GM19455 (cell line): Measurements from ENCODE around the gene TOPAZ1.

Experiments
- ATAC-seq: cut with Tn5 transposase; IDR thresholded peaks from one replicate; pipeline ENCODE4 v1.9.1; 2021; ENCODE audit not compliant: unreplicated experiment

The TOPAZ1 gene

GRCh38 chr3:44240061-44240460 lies 1.6 kb upstream of the TOPAZ1 start:
- ATAC-seq: no peak

- no peak for ATAC-seq
Observed at GRCh38 chr3:44242721-44243120, 1.0 kb downstream of the TOPAZ1 start.

DNA sequence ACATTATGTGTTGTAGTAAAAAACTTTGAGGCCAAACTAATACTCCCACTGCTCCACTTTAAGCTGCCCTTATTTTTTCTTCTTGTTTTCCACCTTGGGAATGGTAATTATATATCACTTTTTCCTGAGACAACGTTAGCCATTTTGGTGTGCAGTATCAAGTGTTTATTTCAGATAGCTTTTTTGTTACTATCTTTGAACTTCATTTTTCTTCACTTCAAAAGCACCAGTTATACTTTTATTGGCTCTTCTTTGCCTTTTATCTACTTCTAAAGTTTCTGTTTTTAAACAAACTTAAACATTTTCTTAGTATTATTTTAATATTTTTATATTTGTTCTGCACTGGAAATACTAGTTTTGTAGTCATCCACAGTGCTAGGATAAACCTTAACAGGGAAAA lies 6.5 kb downstream of the TOPAZ1 start:
- no peak for ATAC-seq

DNA sequence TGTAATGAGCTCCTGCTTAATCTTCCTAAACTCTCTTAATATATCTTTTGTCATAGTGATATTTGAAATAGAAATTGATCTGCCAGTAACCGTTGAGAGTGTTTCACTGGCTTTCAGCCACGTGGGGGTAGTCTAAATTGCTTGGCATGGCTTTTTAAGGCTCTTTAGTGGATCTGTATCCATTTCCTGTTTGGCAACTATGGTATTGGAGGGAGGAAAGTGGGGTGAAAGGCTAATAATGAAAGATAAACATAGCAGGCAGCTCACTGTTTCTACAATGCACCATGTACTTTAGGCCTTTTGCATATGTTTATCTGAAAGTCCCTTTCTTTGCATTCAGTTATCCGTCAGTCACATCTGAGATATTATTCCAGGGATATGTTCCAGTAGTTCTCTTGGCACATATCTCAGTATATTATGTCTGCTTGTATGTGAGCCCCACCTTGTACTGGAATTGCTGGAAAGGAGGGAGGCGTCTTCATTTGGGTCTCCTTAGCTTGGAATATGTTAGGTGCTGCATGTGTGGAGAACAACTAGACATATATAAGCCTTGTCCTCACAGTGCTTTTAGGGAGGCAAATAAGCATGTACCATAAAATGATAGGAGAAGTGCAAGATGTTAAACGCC lies 10.8 kb downstream of the TOPAZ1 start:
- ATAC-seq: no peak

DNA sequence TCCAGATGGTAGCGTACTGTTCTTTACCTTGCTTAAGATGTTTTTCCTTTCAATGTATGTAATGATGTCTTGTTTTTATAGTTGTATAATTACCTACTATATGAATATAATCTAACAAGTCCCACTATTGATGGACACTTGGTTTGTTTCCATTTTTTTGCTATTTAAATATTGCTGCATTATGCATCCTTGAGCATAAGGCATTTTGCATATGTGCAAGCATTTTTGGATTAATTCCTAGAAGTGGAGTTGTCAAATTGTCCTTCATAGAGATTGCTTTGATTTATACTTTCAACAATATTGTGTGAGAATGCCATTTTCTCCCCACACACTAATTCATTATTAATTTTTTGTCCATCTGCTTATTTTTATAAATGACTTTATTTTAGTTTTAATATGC lies 17.7 kb downstream of the TOPAZ1 start:
- ATAC-seq: no peak

DNA sequence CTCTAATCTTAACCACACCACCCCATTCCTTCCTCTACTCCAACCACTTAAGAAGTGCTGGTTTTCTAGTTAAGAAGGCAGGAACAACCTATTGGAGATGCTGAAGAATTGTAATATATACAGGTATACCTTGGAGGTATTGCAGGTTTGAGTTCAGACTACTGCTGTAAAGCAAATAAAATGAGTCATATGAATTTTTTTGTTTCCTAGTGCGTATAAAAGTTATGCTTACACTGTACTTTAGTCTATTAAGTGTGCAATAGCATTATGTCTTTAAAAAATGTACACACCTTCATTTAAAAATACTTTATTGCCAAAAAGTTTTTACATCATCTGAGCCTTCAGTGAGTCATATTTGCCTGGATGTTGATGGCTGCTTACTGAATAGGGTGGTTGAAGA lies 22.5 kb downstream of the TOPAZ1 start:
- ATAC-seq: no peak

GRCh38 chr3:44265815-44266214 lies 24.1 kb downstream of the TOPAZ1 start:
- ATAC-seq: no peak

GRCh38 chr3:44272191-44272590 lies 30.5 kb downstream of the TOPAZ1 start:
- ATAC-seq: no peak

DNA sequence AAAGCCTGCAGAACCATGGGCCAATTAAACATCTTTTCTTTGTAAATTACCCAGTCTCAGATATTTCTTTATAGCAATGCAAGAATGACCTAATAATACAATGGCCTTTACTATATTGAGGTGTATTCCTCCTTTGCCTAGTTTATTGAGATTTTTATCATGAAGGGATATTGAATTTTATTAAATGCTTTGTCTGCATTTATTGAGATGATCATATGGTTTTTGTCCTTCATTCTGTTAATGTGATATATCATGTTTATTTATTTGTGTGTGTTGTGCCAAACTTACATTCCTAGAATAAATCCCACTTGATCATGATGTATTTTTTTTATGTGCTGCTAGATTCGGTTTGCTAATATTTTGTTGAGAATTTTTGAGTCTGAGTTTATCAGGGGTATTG lies 36.2 kb downstream of the TOPAZ1 start:
- ATAC-seq: no peak

GRCh38 chr3:44280077-44280476 lies 38.4 kb downstream of the TOPAZ1 start:
- no peak for ATAC-seq

- ATAC-seq: no peak
Observed at GRCh38 chr3:44280631-44281030, 38.9 kb downstream of the TOPAZ1 start.

- ATAC-seq: no peak
Observed at GRCh38 chr3:44284949-44285348, 43.3 kb downstream of the TOPAZ1 start.

GRCh38 chr3:44289882-44290462 lies 48.3 kb downstream of the TOPAZ1 start:
- ATAC-seq: no peak

GRCh38 chr3:44292276-44292675 lies 50.6 kb downstream of the TOPAZ1 start:
- ATAC-seq: no peak

DNA sequence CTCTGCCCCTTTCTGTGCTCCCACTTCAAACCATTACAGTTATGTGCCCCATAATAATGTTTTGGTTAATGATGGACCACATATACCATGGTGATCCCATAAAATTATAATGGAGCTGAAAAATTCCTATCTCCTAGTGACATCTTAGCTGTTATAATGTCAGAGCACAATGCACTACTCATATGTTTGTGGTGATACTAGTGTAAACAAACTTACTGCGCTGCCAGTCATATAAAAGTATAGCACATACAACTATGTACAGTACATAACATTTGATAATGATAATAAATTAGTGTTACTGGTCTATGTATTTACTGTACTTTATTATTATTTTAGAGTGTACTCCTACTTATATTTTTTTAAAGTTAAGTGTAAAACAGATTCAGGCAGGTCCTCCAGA lies 51.3 kb downstream of the TOPAZ1 start:
- ATAC-seq: no peak

GRCh38 chr3:44297255-44297654 lies 55.6 kb downstream of the TOPAZ1 start:
- no peak for ATAC-seq

DNA sequence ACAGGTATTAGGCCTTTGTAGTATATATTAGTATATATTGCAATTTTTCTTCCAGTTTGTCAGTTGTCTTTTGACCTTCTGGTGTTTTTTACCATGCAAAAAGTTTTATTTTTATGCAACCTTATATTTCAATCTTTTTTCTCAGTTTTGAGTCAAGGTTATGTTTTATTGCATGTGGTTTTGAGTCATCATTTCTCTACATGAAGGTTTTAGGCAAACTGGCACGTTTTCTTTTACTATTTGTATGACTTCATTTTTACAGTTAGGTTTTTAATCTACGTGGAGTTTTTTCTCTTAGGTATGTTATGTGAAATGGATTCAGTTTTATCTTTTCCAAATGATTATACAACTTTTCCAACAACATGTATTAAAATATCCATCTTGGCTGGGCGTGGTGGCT lies 60.1 kb downstream of the TOPAZ1 start:
- ATAC-seq: no peak

GRCh38 chr3:44309500-44309899 lies 67.8 kb downstream of the TOPAZ1 start:
- no peak for ATAC-seq

DNA sequence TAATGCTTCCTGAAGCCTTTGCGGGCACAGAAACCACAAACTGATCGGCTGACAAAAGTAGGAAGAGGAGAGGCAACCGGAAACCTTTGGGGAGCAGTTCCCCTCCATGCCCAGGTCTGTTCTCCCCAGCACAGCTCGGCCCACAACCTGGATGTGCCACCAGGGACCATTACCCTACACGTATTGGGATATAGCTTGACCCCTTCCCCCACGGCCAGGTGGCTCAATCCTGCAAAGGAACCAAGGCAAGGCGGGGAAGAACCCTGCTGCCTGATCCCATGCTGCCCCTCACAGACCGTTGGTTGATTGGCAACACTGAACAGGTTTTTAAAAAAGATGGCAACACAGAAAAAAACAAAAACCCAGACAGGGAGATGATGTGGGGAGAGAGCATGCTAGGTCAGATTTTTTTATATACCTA lies 77.2 kb downstream of the TOPAZ1 start:
- no peak for ATAC-seq

- ATAC-seq: no peak
Observed at GRCh38 chr3:44321335-44321734, 79.6 kb downstream of the TOPAZ1 start.

- ATAC-seq: no peak
Observed at GRCh38 chr3:44323341-44323955, 81.8 kb downstream of the TOPAZ1 start.

DNA sequence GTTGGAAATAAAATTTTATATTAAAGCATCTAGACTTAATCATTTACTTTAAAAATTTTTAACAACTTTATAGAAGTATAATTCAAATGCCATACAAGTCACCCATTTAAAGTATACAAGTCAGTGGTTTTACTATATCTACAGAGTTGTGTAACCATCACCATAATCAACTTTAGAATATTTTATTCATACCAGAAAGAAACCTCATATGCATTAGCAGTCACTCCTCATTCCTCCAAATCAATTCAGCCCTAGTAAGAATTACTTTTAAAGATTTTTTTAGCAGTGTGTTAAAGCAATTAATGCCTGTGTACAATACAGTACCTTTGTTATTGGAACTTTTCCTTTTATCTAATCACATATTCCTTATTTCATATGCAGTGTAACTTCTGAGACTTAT lies 82.9 kb downstream of the TOPAZ1 start:
- no peak for ATAC-seq

DNA sequence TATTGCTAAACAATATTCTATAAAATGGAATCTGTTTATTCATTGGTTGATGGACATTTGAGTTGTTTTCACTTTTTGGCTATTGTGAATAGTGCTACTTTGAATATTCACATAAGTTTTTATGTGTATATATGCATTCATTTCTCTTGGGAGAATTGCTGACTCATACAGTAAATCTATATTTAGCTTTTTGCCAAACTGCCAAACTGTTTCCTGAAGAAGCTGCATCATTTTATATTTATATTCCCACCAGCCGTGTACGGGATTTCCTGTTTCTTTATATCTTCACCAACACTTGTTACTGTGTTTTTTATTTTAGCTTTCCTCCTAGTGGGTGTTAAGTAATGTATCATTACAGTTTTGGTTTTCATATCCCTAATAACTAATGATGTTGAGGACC lies 84.3 kb downstream of the TOPAZ1 start:
- no peak for ATAC-seq
